Keratinocyte (primary cell): ENCODE data around the gene MSTN.

ENCODE experiments used
- CTCF ChIP-seq, 3 experiments: IDR thresholded peaks in 1 of 3; conservative IDR thresholded peaks in 1 of 3; optimal IDR thresholded peaks in 1 of 3; 2 replicates in 2 of 3; 3 replicates in 1 of 3; pipeline versions ENCODE3 to v1.5.1; 2011; ENCODE audit warnings: low read length in 3 of 3, mild to moderate bottlenecking in 3 of 3, moderate library complexity in 2 of 3, control low read depth in 1 of 3, inconsistent platforms in 1 of 3; ENCODE audit not compliant: insufficient read depth in 2 of 3; ENCODE audit errors: extremely low read depth in 1 of 3
- EZH2 ChIP-seq: IDR thresholded peaks from one replicate; pipeline ENCODE4 v1.6.1; 2012; ENCODE audit warnings: inconsistent platforms, mild to moderate bottlenecking, low read length, moderate library complexity

DNA sequence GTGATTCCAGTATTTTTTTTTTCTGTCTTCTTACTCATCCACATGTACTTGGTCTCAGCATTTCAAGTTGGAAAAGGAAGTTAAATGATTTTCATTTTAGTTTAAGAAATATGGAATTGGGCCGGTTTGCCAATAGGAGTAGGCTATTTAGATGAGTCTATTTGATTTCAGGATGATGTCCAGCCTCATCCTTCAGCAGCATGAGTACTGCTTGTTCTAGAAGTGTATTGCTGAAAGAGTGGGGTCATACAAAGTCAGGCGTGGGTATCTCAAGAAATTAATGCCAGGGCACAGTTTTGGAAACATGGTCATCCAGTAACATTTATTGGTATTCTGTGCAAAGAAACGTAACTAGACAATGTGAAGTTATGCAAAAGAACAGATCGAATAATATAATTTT lies 44.9 kb upstream of the MSTN start:
- no peak for TF ChIP-seq CTCF (optimal IDR thresholded peaks at IDR 0.05 in 1 of 3, IDR thresholded peaks at IDR 0.05 in 1 of 3, conservative IDR thresholded peaks at IDR 0.05 in 1 of 3; ENCODE audit: extremely low read depth in 1 of 3, insufficient read depth in 2 of 3, low read length in 3 of 3)
- no peak for TF ChIP-seq EZH2
